SU-DHL-6 (cell line): ENCODE results near the gene SLC38A8.

Experiments
- EZH2phosphoT487 ChIP-seq: fragments of 200-600 bp; sonication (generic), shearing (Covaris generic); conservative IDR thresholded peaks from 2 replicates; pipeline ENCODE4 v1.6.1; 2018; ENCODE audit warnings: mild to moderate bottlenecking, antibody characterized with exemption, low read length, moderate library complexity, mixed read lengths
- TF ChIP-seq, protein P1 (sequence below): fragments of 200-600 bp; sonication (generic); IDR thresholded peaks from one replicate; pipeline ENCODE4 v1.5.1; 2017; ENCODE audit warnings: antibody characterized with exemption, mild to moderate bottlenecking, low read length, moderate library complexity; ENCODE audit not compliant: insufficient read depth, poor library complexity, severe bottlenecking

DNA sequence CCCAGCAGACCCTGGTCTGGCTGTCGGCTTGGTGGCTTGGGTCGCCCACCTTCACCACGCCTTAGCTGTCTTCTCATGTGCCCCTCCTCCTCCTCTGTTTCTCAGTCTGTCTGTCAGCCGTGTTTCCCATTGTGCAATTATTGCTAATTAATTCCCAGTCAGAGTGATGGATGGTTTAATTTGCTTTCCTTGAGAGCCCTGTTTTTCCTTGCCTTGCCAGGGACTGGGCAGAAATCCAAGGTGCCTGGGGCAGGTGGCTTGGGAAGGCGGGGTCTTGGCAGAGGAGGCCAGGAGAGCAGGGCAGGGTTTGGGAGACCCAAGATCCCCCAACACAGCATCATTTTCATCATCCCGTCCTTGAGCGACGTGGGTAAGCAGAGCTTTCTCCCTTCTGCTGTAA is 53.3 kb downstream of the SLC38A8 start:
- TF ChIP-seq, protein P1, sequence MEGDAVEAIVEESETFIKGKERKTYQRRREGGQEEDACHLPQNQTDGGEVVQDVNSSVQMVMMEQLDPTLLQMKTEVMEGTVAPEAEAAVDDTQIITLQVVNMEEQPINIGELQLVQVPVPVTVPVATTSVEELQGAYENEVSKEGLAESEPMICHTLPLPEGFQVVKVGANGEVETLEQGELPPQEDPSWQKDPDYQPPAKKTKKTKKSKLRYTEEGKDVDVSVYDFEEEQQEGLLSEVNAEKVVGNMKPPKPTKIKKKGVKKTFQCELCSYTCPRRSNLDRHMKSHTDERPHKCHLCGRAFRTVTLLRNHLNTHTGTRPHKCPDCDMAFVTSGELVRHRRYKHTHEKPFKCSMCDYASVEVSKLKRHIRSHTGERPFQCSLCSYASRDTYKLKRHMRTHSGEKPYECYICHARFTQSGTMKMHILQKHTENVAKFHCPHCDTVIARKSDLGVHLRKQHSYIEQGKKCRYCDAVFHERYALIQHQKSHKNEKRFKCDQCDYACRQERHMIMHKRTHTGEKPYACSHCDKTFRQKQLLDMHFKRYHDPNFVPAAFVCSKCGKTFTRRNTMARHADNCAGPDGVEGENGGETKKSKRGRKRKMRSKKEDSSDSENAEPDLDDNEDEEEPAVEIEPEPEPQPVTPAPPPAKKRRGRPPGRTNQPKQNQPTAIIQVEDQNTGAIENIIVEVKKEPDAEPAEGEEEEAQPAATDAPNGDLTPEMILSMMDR, result no peak
- no peak for TF ChIP-seq EZH2phosphoT487
